H54 (cell line): Measurements from ENCODE around the gene DDX43.
"Not testable (repeated sequence)": the region's sequence is repeated elsewhere in the genome, so short reads cannot be mapped to it uniquely, and the experiment has no call there.

Experiments used
- DNase-seq: peaks from one replicate; pipeline ENCODE4 v3.0.0; 2011; ENCODE audit warnings: low spot score, mixed read lengths; ENCODE audit not compliant: insufficient read length
- FAIRE-seq: peaks from 3 replicates; lab custom pipeline; 2011; peaks lifted over from hg19 to GRCh38; lab: Jason Lieb, UNC
- POLR2A ChIP-seq: IDR thresholded peaks from 2 replicates; pipeline ENCODE4 v1.6.1; 2011; ENCODE audit warnings: low read depth, mild to moderate bottlenecking, low read length

DDX43 gene

GRCh38 chr6:73413102-73413501 is 18.5 kb downstream of the DDX43 start:
- TF ChIP-seq POLR2A = no peak
- DNase-seq (no peak), FAIRE-seq (no peak)

GRCh38 chr6:73418081-73418741 is 23.6 kb downstream of the DDX43 start:
- no peak for TF ChIP-seq POLR2A
- no peak for DNase-seq
- FAIRE-seq = peak; percentile 60

GRCh38 chr6:73421534-73421933 is 26.9 kb downstream of the DDX43 start:
- FAIRE-seq = no peak
- DNase-seq = no peak
- no peak for TF ChIP-seq POLR2A

- FAIRE-seq (no peak), DNase-seq (no peak)
- no peak for TF ChIP-seq POLR2A
Observed at GRCh38 chr6:73435236-73435635, 40.6 kb downstream of the DDX43 start.

- FAIRE-seq (no peak), DNase-seq (no peak)
Observed at GRCh38 chr6:73443555-73443954, 48.9 kb downstream of the DDX43 start.

GRCh38 chr6:73451223-73452106 is 56.8 kb downstream of the DDX43 start:
- no peak for TF ChIP-seq POLR2A
- DNase-seq (no peak), FAIRE-seq (no peak)

More at GRCh38 chr6:73443555-73443954, 48.9 kb downstream of the DDX43 start:
- TF ChIP-seq POLR2A = no peak

GRCh38 chr6:73452107-73452461 is 57.5 kb downstream of the DDX43 start, which contains the start of gene CGAS:
CGAS (minus strand) TSS chr6:73452297; CDS start chr6:73452181, 116 bp downstream.
- peak; percentile 13 for DNase-seq
- TF ChIP-seq POLR2A = no peak
- FAIRE-seq = no peak

GRCh38 chr6:73455865-73456629 is 61.4 kb downstream of the DDX43 start:
- no peak for TF ChIP-seq POLR2A
- DNase-seq (no peak), FAIRE-seq (no peak)

GRCh38 chr6:73459474-73459873 is 64.8 kb downstream of the DDX43 start:
- DNase-seq, FAIRE-seq: not testable (repeated sequence)

GRCh38 chr6:73460056-73460455 is 65.4 kb downstream of the DDX43 start:
- DNase-seq (no peak), FAIRE-seq (no peak)
- TF ChIP-seq POLR2A = no peak

- FAIRE-seq (peak; percentile 36), DNase-seq (peak; percentile 82)
- peak; percentile 55 for TF ChIP-seq POLR2A
Observed at GRCh38 chr6:73461537-73462350, 67.1 kb downstream of the DDX43 start, which contains the start of gene MTO1. MTO1 (plus strand) TSS chr6:73461737; CDS start chr6:73461855, 118 bp downstream.
